Measurements from ENCODE around the gene CADM1. TPM values are rescaled to one million over a fixed set of nuclear protein-coding genes. Genes with fewer than 3 reads are reported as not detected.

Gene CADM1
- total and polyA plus RNA-seq, 2 donors (not counting 3 experiments of a cell fraction or from before 2014, with no cell fraction given), result 0.52 to 2.6 TPM

- FAIRE-seq, result no peak
- peak overlapping the region; percentile 49 for H3K4me2 ChIP-seq (ENCODE audit: insufficient read depth, low read length)
- H3K9ac ChIP-seq (replicated peaks; ENCODE audit: extremely low read depth, insufficient read depth, low read length), result no peak overlapping the region
- H3K79me2 ChIP-seq (ENCODE audit: control insufficient read depth, insufficient read depth, low read length), result no peaks in the 10 kb centered on the region
- BruUV-seq (replicated peaks), result no TSS peak
- H3K36me3 ChIP-seq (ENCODE audit: control insufficient read depth in 2 of 2, extremely low read depth in 1 of 2, insufficient read depth in 2 of 2, low read length in 2 of 2), result no peaks in the 10 kb centered on the region
- TF ChIP-seq POLR2AphosphoS5 (IDR thresholded peaks at IDR 0.05; ENCODE audit: insufficient read depth, low read depth, low read length), result no peak
- no peak for TF ChIP-seq CTCF (IDR thresholded peaks at IDR 0.05; ENCODE audit: extremely low read depth in 1 of 2, insufficient read depth in 1 of 2, low read depth in 1 of 2, low read length in 2 of 2)
- TF ChIP-seq FOS (IDR thresholded peaks at IDR 0.05; ENCODE audit: borderline replicate concordance, insufficient read depth, low read length), result no peak
- TF ChIP-seq POLR2A (IDR thresholded peaks at IDR 0.05; ENCODE audit: low read depth, low read length), result no peak
- H3K4me3 ChIP-seq (replicated peaks in 1 of 3; ENCODE audit: insufficient read depth in 1 of 3, low read depth in 1 of 3, low read length in 3 of 3), result peak overlapping the region; percentile 4 to 41 (median 28)
- no peaks in the 10 kb centered on the region for H3K9me1 ChIP-seq (replicated peaks; ENCODE audit: control insufficient read depth, extremely low read depth, insufficient read depth, low read length)
- POLR2A ChIA-PET, result no interaction called here
- peaks cover 16 to 39% of the 10 kb centered on the region in 2 experiments for H3K27me3 ChIP-seq (ENCODE audit: control insufficient read depth in 2 of 2, insufficient read depth in 2 of 2, low read length in 2 of 2)
- no peak for DNase-seq (ENCODE audit: low read depth, low spot score)
- no peaks in the 10 kb centered on the region for H3K9me3 ChIP-seq (replicated peaks; ENCODE audit: control insufficient read depth, insufficient read depth, low read length)
- CTCF ChIA-PET, result interaction anchor here (1.6 kb wide), 1 partner anchor 729 kb away, joined by 3 read pairs; no protein-coding TSS in a partner anchor
- no peaks in the 10 kb centered on the region for H4K20me1 ChIP-seq (replicated peaks; ENCODE audit: control insufficient read depth, extremely low read depth, insufficient read depth, low read length)
- intact Hi-C loops (cut with micrococcal nuclease) (loop anchor here (2.0 to 10.0 kb wide), 4 partner anchors 169 to 1219 kb away; no protein-coding TSS in a partner anchor), dilution Hi-C loops (cut with MboI; ENCODE audit: extremely low pct_ligation_motif_present, low sequenced_read_pairs) (no loop called here)
- H3K27ac ChIP-seq (ENCODE audit: insufficient read depth, low read depth, low read length), result no peak overlapping the region
- peaks cover 9% of the 10 kb centered on the region for H3K4me1 ChIP-seq (ENCODE audit: control insufficient read depth, extremely low read depth, insufficient read depth, low read length)
- H2AFZ ChIP-seq (ENCODE audit: low read depth, low read length), result peak overlapping the region; percentile 30
Measured at GRCh38 chr11:115503886-115504275, 334 bp downstream of the CADM1 start.
